Testis (tissue), 3 donors: ENCODE data around the gene CAMSAP3. TPM values are rescaled to one million over a fixed set of nuclear protein-coding genes. Genes with fewer than 3 reads are reported as not detected.
"Not testable (repeated sequence)": the region's sequence is repeated elsewhere in the genome, so short reads cannot be mapped to it uniquely, and the experiment has no call there.

Source experiments
- DNase-seq: peaks from one replicate; pipeline ENCODE4 v3.0.0-alpha.2; 2019
- H3K27ac ChIP-seq, 2 donors: fragments of 200-600 bp; sonication (generic); one replicate each; pipeline ENCODE4 v1.5.1; 2019
- H3K27me3 ChIP-seq: fragments of 200-600 bp; sonication (generic); one replicate; pipeline ENCODE4 v1.5.1; 2019
- H3K36me3 ChIP-seq: fragments of 200-600 bp; sonication (generic); one replicate; pipeline ENCODE4 v1.5.1; 2017; ENCODE audit warnings: low read depth; ENCODE audit errors: missing control alignments
- H3K4me1 ChIP-seq: fragments of 200-600 bp; sonication (generic); one replicate; pipeline ENCODE4 v1.5.1; 2019
- H3K4me3 ChIP-seq, 2 donors: fragments of 200-600 bp; sonication (generic); one replicate each; pipeline ENCODE4 v1.5.1; 2017 to 2019
- H3K9me3 ChIP-seq: fragments of 200-600 bp; sonication (generic); one replicate; pipeline ENCODE4 v1.5.1; 2017
- CTCF ChIP-seq, 3 experiments: fragments of 450-650 bp in 2 of 3; fragments of 200-600 bp in 1 of 3; sonication (generic) in 1 of 3; IDR thresholded peaks; one replicate each; pipeline ENCODE4 v1.5.1; 2016 to 2019; ENCODE audit warnings: antibody characterized with exemption in 3 of 3, mild to moderate bottlenecking in 2 of 3, moderate library complexity in 1 of 3
- POLR2A ChIP-seq: fragments of 450-650 bp; IDR thresholded peaks from one replicate; pipeline ENCODE4 v1.6.1; 2017; ENCODE audit warnings: antibody characterized with exemption, mild to moderate bottlenecking, moderate library complexity
- WGBS, 2 donors: methylation state at CpG; one replicate each; pipeline ENCODE4 v1.1.5; 2018; 5-methylcytosine and 5-hydroxymethylcytosine counted together
- intact Hi-C: fragments of 100-400 bp; cut with DNase I; formaldehyde crosslinking; loops from one replicate; pipeline ENCODE4 v1.15.1; 2023; ENCODE audit warnings: low total_unique reads
- polyA plus RNA-seq: library from polyadenylated mRNA; stranded (reverse); fragments of 350-450 nt; fragmentation: Illumina TruSeq; extraction: RNeasy Lipid Tissue Mini Kit (QIAGEN cat#74804); gene quantifications from one replicate; pipeline ENCODE4 v1.2.3, GENCODE V29; 2014; ENCODE audit warnings: low read depth, low replicate concordance; ENCODE audit not compliant: insufficient read depth
- total RNA-seq, 2 donors: library from RNA; depleted of rRNA; stranded (reverse); fragments of >200 nt; gene quantifications; one replicate each; pipeline ENCODE4 v1.2.3, GENCODE V29; 2016

The CAMSAP3 gene
- total and polyA plus RNA-seq, 3 donors from 2014 or later = 32.4 to 104 (median 64.7) TPM

GRCh38 chr19:7641290-7642276 lies 45.9 kb downstream of the CAMSAP3 start:
- no peak overlapping the region for H3K27ac ChIP-seq
- WGBS, 2 donors = 85 to 88% methylated on average over 35 to 43 of the region's 43 CpGs
- TF ChIP-seq CTCF (IDR thresholded peaks at IDR 0.05) (no peak), POLR2A (no peak)
- intact Hi-C loops = no loop called here
- H3K9me3 ChIP-seq = no peaks in the 10 kb centered on the region
- H3K4me1 ChIP-seq = no peaks in the 10 kb centered on the region
- no peaks in the 10 kb centered on the region for H3K27me3 ChIP-seq
- H3K4me3 ChIP-seq = no peak overlapping the region
- DNase-seq = no peak
- H3K36me3 ChIP-seq = no peaks in the 10 kb centered on the region

- Histone ChIP-seq H3K27ac (no peak overlapping the region), H3K4me3 (no peak overlapping the region), H3K4me1 (no peaks in the 10 kb centered on the region), H3K9me3 (no peaks in the 10 kb centered on the region), H3K27me3 (no peaks in the 10 kb centered on the region), H3K36me3 (no peaks in the 10 kb centered on the region)
- intact Hi-C loops = no loop called here
- DNase-seq = no peak
- TF ChIP-seq CTCF (IDR thresholded peaks at IDR 0.05) (no peak), POLR2A (no peak)
- WGBS, 2 donors = 90 to 92% methylated on average over 7 to 27 of the region's 27 CpGs
Measured at GRCh38 chr19:7642295-7643030, 46.8 kb downstream of the CAMSAP3 start.

- no peaks in the 10 kb centered on the region for H3K4me1 ChIP-seq
- no peak overlapping the region for H3K4me3 ChIP-seq
- H3K27me3 ChIP-seq = no peaks in the 10 kb centered on the region
- 90 to 94% methylated on average over 7 to 8 of the region's 8 CpGs for WGBS, 2 donors
- DNase-seq = no peak
- H3K27ac ChIP-seq = no peak overlapping the region
- no peaks in the 10 kb centered on the region for H3K36me3 ChIP-seq
- TF ChIP-seq POLR2A = no peak
- no peak for TF ChIP-seq CTCF (IDR thresholded peaks at IDR 0.05)
- intact Hi-C loops = no loop called here
- H3K9me3 ChIP-seq = no peaks in the 10 kb centered on the region
Measured at GRCh38 chr19:7643031-7643415, 47.4 kb downstream of the CAMSAP3 start.

- H3K4me3 ChIP-seq, H3K4me1 ChIP-seq, H3K27ac ChIP-seq, H3K27me3 ChIP-seq, DNase-seq, H3K9me3 ChIP-seq, H3K36me3 ChIP-seq, intact Hi-C loops: not testable (repeated sequence)
- WGBS, 2 donors = 59 to 72% methylated on average over 10 of the region's 10 CpGs
Measured at GRCh38 chr19:7643629-7644549, 48.2 kb downstream of the CAMSAP3 start.
